OCI-LY3 (cell line): ENCODE measurements around the gene ZBED1.

Source experiments
- EZH2phosphoT487 ChIP-seq: fragments of 200-600 bp; shearing (Covaris generic); IDR thresholded peaks from 2 replicates; pipeline ENCODE4 v1.6.1; 2018; ENCODE audit warnings: antibody characterized with exemption, mixed run types, low read depth
- TF ChIP-seq, protein P1 (sequence below): fragments of 200-600, 300-600 bp; sonication (generic); IDR thresholded peaks from 2 replicates; pipeline ENCODE4 v1.5.1; 2014; ENCODE audit warnings: antibody characterized with exemption, low read length, low read depth

DNA sequence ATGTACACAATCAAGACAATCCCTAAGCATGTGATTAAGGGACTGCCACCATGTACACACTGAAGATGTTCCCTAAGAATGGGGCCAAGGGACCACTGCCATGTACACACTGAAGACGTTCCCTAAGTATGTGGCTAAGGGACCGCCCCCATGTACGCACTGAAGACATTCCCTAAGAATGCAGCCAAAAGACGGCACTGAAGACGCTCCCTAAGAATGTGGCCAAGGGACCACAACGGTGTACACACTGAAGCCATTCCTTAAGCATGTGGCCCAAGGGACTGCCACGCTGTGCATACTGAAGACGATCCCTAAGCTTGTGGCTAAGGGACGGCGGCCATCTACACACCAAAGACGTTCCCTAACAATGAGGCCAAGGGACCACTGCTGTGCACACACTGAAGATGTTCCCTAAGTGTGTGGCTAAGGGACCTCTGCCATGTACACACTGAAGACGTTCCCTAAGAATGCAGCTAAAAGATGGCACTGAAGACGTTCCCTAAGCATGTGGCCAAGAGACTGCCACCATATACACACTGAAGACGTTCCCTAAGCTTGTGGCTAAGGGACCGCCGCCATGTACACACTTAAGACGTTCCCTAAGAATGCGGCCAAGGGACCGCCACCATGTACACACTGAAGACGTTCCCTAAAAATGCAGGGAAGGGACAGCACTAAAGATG, 26.4 kb downstream of the ZBED1 start:
- TF ChIP-seq, protein P1, sequence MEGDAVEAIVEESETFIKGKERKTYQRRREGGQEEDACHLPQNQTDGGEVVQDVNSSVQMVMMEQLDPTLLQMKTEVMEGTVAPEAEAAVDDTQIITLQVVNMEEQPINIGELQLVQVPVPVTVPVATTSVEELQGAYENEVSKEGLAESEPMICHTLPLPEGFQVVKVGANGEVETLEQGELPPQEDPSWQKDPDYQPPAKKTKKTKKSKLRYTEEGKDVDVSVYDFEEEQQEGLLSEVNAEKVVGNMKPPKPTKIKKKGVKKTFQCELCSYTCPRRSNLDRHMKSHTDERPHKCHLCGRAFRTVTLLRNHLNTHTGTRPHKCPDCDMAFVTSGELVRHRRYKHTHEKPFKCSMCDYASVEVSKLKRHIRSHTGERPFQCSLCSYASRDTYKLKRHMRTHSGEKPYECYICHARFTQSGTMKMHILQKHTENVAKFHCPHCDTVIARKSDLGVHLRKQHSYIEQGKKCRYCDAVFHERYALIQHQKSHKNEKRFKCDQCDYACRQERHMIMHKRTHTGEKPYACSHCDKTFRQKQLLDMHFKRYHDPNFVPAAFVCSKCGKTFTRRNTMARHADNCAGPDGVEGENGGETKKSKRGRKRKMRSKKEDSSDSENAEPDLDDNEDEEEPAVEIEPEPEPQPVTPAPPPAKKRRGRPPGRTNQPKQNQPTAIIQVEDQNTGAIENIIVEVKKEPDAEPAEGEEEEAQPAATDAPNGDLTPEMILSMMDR: no peak
- no peak for TF ChIP-seq EZH2phosphoT487
